Neural progenitor cell (in vitro differentiated cells): ENCODE data around the gene RAPGEF4. TPM values are rescaled to one million over a fixed set of nuclear protein-coding genes. Genes with fewer than 3 reads are reported as not detected.

Source experiments
- DNase-seq: peaks from one replicate; pipeline ENCODE4 v3.0.0-alpha.2; 2016; ENCODE audit warnings: low spot score
- H2AFZ ChIP-seq: fragments of 200-600 bp; sonication (generic); replicated peaks from 2 replicates; pipeline ENCODE4 v1.6.1; 2016; ENCODE audit warnings: antibody characterized with exemption
- H3F3A ChIP-seq: fragments of 200-600 bp; sonication (generic); 2 replicates; pipeline ENCODE4 v1.6.1; 2016; ENCODE audit warnings: antibody characterized with exemption, low read depth
- H3K27ac ChIP-seq: fragments of 200-600 bp; sonication (generic); 2 replicates; pipeline ENCODE4 v1.5.1; 2016; ENCODE audit warnings: mild to moderate bottlenecking
- H3K27me3 ChIP-seq: fragments of 200-600 bp; sonication (generic); 2 replicates; pipeline ENCODE4 v1.6.1; 2016; ENCODE audit warnings: mild to moderate bottlenecking, moderate library complexity
- H3K36me3 ChIP-seq: fragments of 200-600 bp; sonication (generic); 2 replicates; pipeline ENCODE4 v1.5.1; 2016
- H3K4me1 ChIP-seq: fragments of 200-600 bp; sonication (generic); 2 replicates; pipeline ENCODE4 v1.6.1; 2016; ENCODE audit warnings: mixed run types
- H3K4me2 ChIP-seq: fragments of 200-600 bp; sonication (generic); 2 replicates; pipeline ENCODE4 v1.6.1; 2016
- H3K4me3 ChIP-seq: fragments of 200-600 bp; sonication (generic); 2 replicates; pipeline ENCODE4 v1.5.1; 2016
- H3K79me2 ChIP-seq: fragments of 200-600 bp; sonication (generic); 2 replicates; pipeline ENCODE4 v1.6.1; 2016; ENCODE audit warnings: low read depth
- H3K9ac ChIP-seq: fragments of 200-600 bp; sonication (generic); 2 replicates; pipeline ENCODE4 v1.6.1; 2016
- H3K9me3 ChIP-seq: fragments of 200-600 bp; sonication (generic); 2 replicates; pipeline ENCODE4 v1.5.1; 2016; ENCODE audit warnings: low read depth
- H4K20me1 ChIP-seq: fragments of 200-600 bp; sonication (generic); 2 replicates; pipeline ENCODE4 v1.6.1; 2016; ENCODE audit warnings: low read depth
- H3K27ac Mint-ChIP-seq: 3 replicates; pipeline ENCODE4 v1.8.0; 2021; ENCODE audit warnings: mixed read lengths
- H3K27me3 Mint-ChIP-seq: 2 replicates; pipeline ENCODE4 v1.8.0; 2022; ENCODE audit warnings: low read depth, mild to moderate bottlenecking, inconsistent platforms, moderate library complexity, mixed read lengths; ENCODE audit not compliant: insufficient read depth
- H3K36me3 Mint-ChIP-seq: 3 replicates; pipeline ENCODE4 v1.8.0; 2021; ENCODE audit warnings: mixed read lengths
- H3K4me1 Mint-ChIP-seq: 3 replicates; pipeline ENCODE4 v1.8.0; 2021; ENCODE audit warnings: mixed read lengths
- H3K4me3 Mint-ChIP-seq: 3 replicates; pipeline ENCODE4 v1.8.0; 2021; ENCODE audit warnings: mild to moderate bottlenecking, moderate library complexity, mixed read lengths
- H3K9me3 Mint-ChIP-seq: 3 replicates; pipeline ENCODE4 v1.8.0; 2020; ENCODE audit warnings: mixed read lengths
- EZH2 ChIP-seq: fragments of 200-600 bp; sonication (generic); IDR thresholded peaks from 2 replicates; pipeline ENCODE4 v1.6.1; 2017; ENCODE audit warnings: antibody characterized with exemption, mild to moderate bottlenecking, moderate library complexity
- EZH2phosphoT487 ChIP-seq: fragments of 200-600 bp; sonication (generic); IDR thresholded peaks from 2 replicates; pipeline ENCODE4 v1.6.1; 2017; ENCODE audit warnings: antibody characterized with exemption
- total RNA-seq: library from RNA; depleted of rRNA; stranded (reverse); fragments of >200 nt; gene quantifications from 2 replicates; pipeline ENCODE4 v1.2.3, GENCODE V29; 2015; ENCODE audit warnings: low replicate concordance
- TF ChIP-seq, protein P1 (sequence below): fragments of 200-600 bp; sonication (generic); IDR thresholded peaks from 2 replicates; pipeline ENCODE4 v1.5.1; 2017; ENCODE audit warnings: antibody characterized with exemption, mild to moderate bottlenecking

RAPGEF4 gene
- total RNA-seq, 1 donor from 2014 or later: 1.8 TPM

DNA sequence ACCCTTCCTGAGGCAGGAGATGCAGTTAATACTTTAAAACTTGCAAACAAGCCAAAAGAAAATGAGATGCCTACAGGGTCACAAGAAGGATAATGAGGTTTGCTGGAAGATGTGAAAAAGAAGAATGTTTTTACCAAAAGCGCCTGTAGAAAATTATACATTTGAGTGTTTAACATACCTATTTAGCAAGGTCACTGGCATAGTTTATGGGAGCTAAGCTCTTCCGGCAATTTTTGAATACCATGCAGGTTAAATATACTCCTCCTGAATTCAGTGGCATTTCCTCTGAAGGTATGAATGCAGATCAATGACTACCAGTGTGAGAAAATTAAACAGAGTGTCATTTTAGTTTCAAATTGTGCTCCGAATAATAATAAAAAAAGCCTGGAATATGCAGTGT lies 318.8 kb downstream of the RAPGEF4 start:
- H3K4me2 ChIP-seq: no peak overlapping the region
- Mint-ChIP-seq H3K27ac (no peak overlapping the region), H3K4me1 (no peaks in the 10 kb centered on the region), H3K4me3 (no peak overlapping the region), H3K27me3 (no peaks in the 10 kb centered on the region), H3K36me3 (no peaks in the 10 kb centered on the region), H3K9me3 (peaks cover 4% of the 10 kb centered on the region)
- no peaks in the 10 kb centered on the region for H3K36me3 ChIP-seq
- H3K79me2 ChIP-seq: no peaks in the 10 kb centered on the region
- no peaks in the 10 kb centered on the region for H3K4me1 ChIP-seq
- no peak overlapping the region for H3K4me3 ChIP-seq
- H3K9ac ChIP-seq: no peak overlapping the region
- TF ChIP-seq EZH2phosphoT487 (no peak), EZH2 (no peak)
- TF ChIP-seq, protein P1, sequence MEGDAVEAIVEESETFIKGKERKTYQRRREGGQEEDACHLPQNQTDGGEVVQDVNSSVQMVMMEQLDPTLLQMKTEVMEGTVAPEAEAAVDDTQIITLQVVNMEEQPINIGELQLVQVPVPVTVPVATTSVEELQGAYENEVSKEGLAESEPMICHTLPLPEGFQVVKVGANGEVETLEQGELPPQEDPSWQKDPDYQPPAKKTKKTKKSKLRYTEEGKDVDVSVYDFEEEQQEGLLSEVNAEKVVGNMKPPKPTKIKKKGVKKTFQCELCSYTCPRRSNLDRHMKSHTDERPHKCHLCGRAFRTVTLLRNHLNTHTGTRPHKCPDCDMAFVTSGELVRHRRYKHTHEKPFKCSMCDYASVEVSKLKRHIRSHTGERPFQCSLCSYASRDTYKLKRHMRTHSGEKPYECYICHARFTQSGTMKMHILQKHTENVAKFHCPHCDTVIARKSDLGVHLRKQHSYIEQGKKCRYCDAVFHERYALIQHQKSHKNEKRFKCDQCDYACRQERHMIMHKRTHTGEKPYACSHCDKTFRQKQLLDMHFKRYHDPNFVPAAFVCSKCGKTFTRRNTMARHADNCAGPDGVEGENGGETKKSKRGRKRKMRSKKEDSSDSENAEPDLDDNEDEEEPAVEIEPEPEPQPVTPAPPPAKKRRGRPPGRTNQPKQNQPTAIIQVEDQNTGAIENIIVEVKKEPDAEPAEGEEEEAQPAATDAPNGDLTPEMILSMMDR: no peak
- H3K27ac ChIP-seq: no peak overlapping the region
- H2AFZ ChIP-seq: no peak overlapping the region
- H3F3A ChIP-seq: no peaks in the 10 kb centered on the region
- no peaks in the 10 kb centered on the region for H4K20me1 ChIP-seq
- H3K9me3 ChIP-seq: no peaks in the 10 kb centered on the region
- no peak for DNase-seq
- H3K27me3 ChIP-seq: no peaks in the 10 kb centered on the region

DNA sequence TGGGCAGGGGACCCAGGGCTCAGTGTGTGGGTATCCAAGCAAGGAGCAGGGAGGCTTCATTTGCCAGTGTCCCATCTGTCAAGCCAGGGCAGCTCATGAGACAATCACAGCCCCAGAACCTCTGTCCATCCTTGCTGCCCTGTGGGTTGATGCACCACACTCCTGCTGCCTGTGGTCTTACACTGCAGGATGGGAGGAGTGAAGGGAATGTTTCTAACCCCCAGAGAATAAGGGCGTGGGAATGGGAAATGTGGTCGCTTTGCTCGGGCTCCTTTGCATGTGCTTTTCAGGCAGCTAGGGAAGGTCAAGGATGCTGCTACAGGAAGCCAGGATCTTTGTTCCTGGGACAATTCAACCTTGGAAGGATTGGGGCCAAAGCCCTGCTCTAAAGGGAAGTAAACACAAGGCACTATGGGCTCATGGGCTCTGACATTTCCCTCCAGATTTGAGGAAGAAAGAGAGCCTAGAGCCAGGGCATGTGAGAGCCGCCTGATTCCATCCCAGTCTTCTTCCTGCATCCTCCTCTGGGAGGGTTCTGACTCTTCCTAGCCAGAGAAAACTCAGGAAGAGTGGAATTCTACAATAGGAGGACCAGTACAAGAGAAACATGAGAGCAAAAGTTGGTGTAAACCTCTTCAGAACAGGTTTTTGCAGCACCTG lies 321.2 kb downstream of the RAPGEF4 start:
- H3K27me3 Mint-ChIP-seq: no peaks in the 10 kb centered on the region
- no peak for DNase-seq
- H3K4me3 Mint-ChIP-seq: no peak overlapping the region
- Histone ChIP-seq H3K4me2 (no peak overlapping the region), H3K79me2 (no peaks in the 10 kb centered on the region), H3K36me3 (no peaks in the 10 kb centered on the region), H3K4me3 (no peak overlapping the region), H3K4me1 (no peaks in the 10 kb centered on the region), H4K20me1 (no peaks in the 10 kb centered on the region), H3K9ac (no peak overlapping the region), H3F3A (no peaks in the 10 kb centered on the region), H3K27me3 (no peaks in the 10 kb centered on the region), H3K27ac (no peak overlapping the region), H3K9me3 (no peaks in the 10 kb centered on the region), H2AFZ (no peak overlapping the region)
- TF ChIP-seq, protein P1: no peak
- TF ChIP-seq EZH2phosphoT487 (no peak), EZH2 (no peak)
- peaks cover 4% of the 10 kb centered on the region for H3K9me3 Mint-ChIP-seq
- no peaks in the 10 kb centered on the region for H3K4me1 Mint-ChIP-seq
- H3K27ac Mint-ChIP-seq: no peak overlapping the region
- no peaks in the 10 kb centered on the region for H3K36me3 Mint-ChIP-seq

DNA sequence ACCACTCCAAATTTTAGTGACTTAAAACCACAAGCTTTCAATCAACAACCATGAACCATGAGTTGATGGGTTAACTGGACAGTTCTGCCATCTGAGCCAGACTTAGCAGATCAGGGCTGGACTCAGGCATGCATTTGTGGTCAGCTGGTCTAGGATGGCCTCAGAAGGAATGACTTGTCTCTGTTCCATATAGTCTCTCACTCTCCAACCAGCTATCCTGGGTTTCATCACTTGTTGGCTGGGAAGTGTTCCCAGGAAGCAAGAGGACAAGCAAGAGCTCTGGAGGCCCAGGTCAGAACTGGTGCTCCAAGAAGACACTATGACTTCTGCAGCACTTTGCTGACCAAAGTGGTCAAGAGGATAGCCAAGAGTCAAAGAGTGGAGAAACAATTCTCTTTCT lies 322.5 kb downstream of the RAPGEF4 start:
- Mint-ChIP-seq H3K4me1 (no peaks in the 10 kb centered on the region), H3K9me3 (peaks cover 4% of the 10 kb centered on the region), H3K27ac (no peak overlapping the region), H3K4me3 (no peak overlapping the region), H3K27me3 (no peaks in the 10 kb centered on the region), H3K36me3 (no peaks in the 10 kb centered on the region)
- TF ChIP-seq, protein P1: no peak
- no peak for TF ChIP-seq EZH2phosphoT487
- TF ChIP-seq EZH2: no peak
- DNase-seq: no peak
- Histone ChIP-seq H3K9me3 (no peaks in the 10 kb centered on the region), H3K36me3 (no peaks in the 10 kb centered on the region), H3K4me3 (no peak overlapping the region), H3K27me3 (no peaks in the 10 kb centered on the region), H2AFZ (no peak overlapping the region), H3K4me1 (no peaks in the 10 kb centered on the region), H3F3A (no peaks in the 10 kb centered on the region), H3K27ac (no peak overlapping the region), H3K4me2 (no peak overlapping the region), H4K20me1 (no peaks in the 10 kb centered on the region), H3K9ac (no peak overlapping the region), H3K79me2 (no peaks in the 10 kb centered on the region)
